ENCODE results near the gene RTKN2. TPM values are rescaled to one million over a fixed set of nuclear protein-coding genes. Genes with fewer than 3 reads are reported as not detected.

The RTKN2 gene
- polyA plus RNA-seq, 1 donor from 2014 or later = 4.7 TPM

DNA sequence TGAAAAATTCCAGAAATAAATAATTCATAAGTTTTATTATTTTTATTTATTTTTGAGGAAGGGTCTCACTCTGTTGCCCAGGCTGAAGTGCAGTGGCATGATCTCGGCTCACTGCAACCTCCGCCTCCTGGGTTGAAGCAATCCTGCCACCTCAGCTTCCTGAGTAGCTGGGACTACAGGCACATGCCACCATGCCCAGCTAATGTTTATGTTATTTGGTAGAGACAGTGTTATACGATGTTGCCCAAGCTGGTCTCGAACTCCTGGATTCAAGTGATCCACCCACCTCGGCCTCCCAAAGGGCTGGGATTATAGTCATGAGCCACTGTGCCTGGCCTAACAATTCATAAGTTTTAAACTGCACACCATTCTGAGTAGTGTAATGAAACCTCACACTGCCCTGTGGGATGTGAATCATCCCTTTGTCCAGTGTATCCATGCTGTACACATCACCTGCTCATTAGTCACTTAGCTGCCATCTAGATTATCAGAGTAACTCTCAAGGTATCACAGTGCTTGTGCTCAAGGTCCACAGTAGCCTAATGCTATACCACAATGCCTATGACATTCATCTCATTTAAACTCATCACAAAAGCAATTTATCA lies 17.9 kb downstream of the RTKN2 start:
- Histone ChIP-seq H4K20me1 (ENCODE audit: insufficient read depth) (no peaks in the 10 kb centered on the region), H3K4me2 (ENCODE audit: low read length) (no peak overlapping the region), H3K9me3 (ENCODE audit: low read length) (no peaks in the 10 kb centered on the region), H2AFZ (ENCODE audit: low read depth, low read length) (no peak overlapping the region), H3K27ac (ENCODE audit: low read length) (no peak overlapping the region), H3K27me3 (ENCODE audit: insufficient read depth, low read depth, low read length) (no peaks in the 10 kb centered on the region), H3K79me2 (replicated peaks; ENCODE audit: insufficient read depth, low read length) (no peaks in the 10 kb centered on the region), H3K9ac (ENCODE audit: low read length) (no peak overlapping the region), H3K36me3 (ENCODE audit: insufficient read depth, low read length) (no peaks in the 10 kb centered on the region), H3F3A (ENCODE audit: insufficient read depth, low read length, poor library complexity, severe bottlenecking) (no peaks in the 10 kb centered on the region), H3K4me3 (ENCODE audit: low read length) (no peak overlapping the region), H3K9me2 (ENCODE audit: insufficient read depth, low read length) (no peaks in the 10 kb centered on the region)
- TF ChIP-seq, protein P1, sequence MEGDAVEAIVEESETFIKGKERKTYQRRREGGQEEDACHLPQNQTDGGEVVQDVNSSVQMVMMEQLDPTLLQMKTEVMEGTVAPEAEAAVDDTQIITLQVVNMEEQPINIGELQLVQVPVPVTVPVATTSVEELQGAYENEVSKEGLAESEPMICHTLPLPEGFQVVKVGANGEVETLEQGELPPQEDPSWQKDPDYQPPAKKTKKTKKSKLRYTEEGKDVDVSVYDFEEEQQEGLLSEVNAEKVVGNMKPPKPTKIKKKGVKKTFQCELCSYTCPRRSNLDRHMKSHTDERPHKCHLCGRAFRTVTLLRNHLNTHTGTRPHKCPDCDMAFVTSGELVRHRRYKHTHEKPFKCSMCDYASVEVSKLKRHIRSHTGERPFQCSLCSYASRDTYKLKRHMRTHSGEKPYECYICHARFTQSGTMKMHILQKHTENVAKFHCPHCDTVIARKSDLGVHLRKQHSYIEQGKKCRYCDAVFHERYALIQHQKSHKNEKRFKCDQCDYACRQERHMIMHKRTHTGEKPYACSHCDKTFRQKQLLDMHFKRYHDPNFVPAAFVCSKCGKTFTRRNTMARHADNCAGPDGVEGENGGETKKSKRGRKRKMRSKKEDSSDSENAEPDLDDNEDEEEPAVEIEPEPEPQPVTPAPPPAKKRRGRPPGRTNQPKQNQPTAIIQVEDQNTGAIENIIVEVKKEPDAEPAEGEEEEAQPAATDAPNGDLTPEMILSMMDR (IDR thresholded peaks at IDR 0.05; ENCODE audit: poor library complexity, severe bottlenecking) = no peak
- TF ChIP-seq RAD21 (conservative IDR thresholded peaks at IDR 0.05) = no peak
- TF ChIP-seq POLR2AphosphoS5 (IDR thresholded peaks at IDR 0.05) = no peak
- TF ChIP-seq TAF1 (IDR thresholded peaks at IDR 0.05; ENCODE audit: low read depth) = no peak
- no peak for TF ChIP-seq MXI1 (conservative IDR thresholded peaks at IDR 0.05; ENCODE audit: poor library complexity, severe bottlenecking)
- no peak for TF ChIP-seq EP300 (conservative IDR thresholded peaks at IDR 0.05; ENCODE audit: poor library complexity, severe bottlenecking)
- TF ChIP-seq SMC3 (conservative IDR thresholded peaks at IDR 0.05; ENCODE audit: poor library complexity) = no peak
- TF ChIP-seq REST (IDR thresholded peaks at IDR 0.05; ENCODE audit: borderline replicate concordance) = no peak
- TF ChIP-seq EZH2 (IDR thresholded peaks at IDR 0.05; ENCODE audit: borderline replicate concordance, insufficient read depth, low read length, poor library complexity, severe bottlenecking) = no peak

GRCh38 chr10:62249957-62250356 lies 18.7 kb downstream of the RTKN2 start:
- Histone ChIP-seq H3K9me3 (ENCODE audit: low read length) (no peaks in the 10 kb centered on the region), H3K9me2 (ENCODE audit: insufficient read depth, low read length) (no peaks in the 10 kb centered on the region), H3K79me2 (replicated peaks; ENCODE audit: insufficient read depth, low read length) (no peaks in the 10 kb centered on the region), H2AFZ (ENCODE audit: low read depth, low read length) (no peak overlapping the region), H4K20me1 (ENCODE audit: insufficient read depth) (no peaks in the 10 kb centered on the region), H3K27ac (ENCODE audit: low read length) (no peak overlapping the region), H3K9ac (ENCODE audit: low read length) (no peak overlapping the region), H3K27me3 (ENCODE audit: insufficient read depth, low read depth, low read length) (no peaks in the 10 kb centered on the region), H3K4me2 (ENCODE audit: low read length) (no peak overlapping the region), H3K36me3 (ENCODE audit: insufficient read depth, low read length) (no peaks in the 10 kb centered on the region), H3K4me3 (ENCODE audit: low read length) (no peak overlapping the region), H3F3A (ENCODE audit: insufficient read depth, low read length, poor library complexity, severe bottlenecking) (no peaks in the 10 kb centered on the region)
- no peak for TF ChIP-seq EZH2 (IDR thresholded peaks at IDR 0.05; ENCODE audit: borderline replicate concordance, insufficient read depth, low read length, poor library complexity, severe bottlenecking)
- TF ChIP-seq EP300 (conservative IDR thresholded peaks at IDR 0.05; ENCODE audit: poor library complexity, severe bottlenecking) = no peak

Data from neural cell (in vitro differentiated cells).